Body of pancreas (tissue), 4 donors: Measurements from ENCODE around the gene ISCA1.

Experiments used
- POLR2A ChIP-seq, 3 donors: fragments of 450-650 bp; IDR thresholded peaks; one replicate each; pipeline ENCODE4 v1.6.1; 2016; ENCODE audit warnings: antibody characterized with exemption in 3 of 3, mild to moderate bottlenecking in 2 of 3
- TF ChIP-seq, protein P1 (sequence below), 7 experiments: fragments of 450-650 bp in 4 of 7; fragments of 200-600 bp in 3 of 7; sonication (generic) in 3 of 7; IDR thresholded peaks; one replicate each; pipeline ENCODE4 v1.5.1; 2016 to 2019; ENCODE audit warnings: antibody characterized with exemption in 7 of 7

GRCh38 chr9:86303316-86303975 is 21.1 kb upstream of the ISCA1 start:
- TF ChIP-seq POLR2A (IDR thresholded peaks at IDR 0.05): no peak
- TF ChIP-seq, protein P1, sequence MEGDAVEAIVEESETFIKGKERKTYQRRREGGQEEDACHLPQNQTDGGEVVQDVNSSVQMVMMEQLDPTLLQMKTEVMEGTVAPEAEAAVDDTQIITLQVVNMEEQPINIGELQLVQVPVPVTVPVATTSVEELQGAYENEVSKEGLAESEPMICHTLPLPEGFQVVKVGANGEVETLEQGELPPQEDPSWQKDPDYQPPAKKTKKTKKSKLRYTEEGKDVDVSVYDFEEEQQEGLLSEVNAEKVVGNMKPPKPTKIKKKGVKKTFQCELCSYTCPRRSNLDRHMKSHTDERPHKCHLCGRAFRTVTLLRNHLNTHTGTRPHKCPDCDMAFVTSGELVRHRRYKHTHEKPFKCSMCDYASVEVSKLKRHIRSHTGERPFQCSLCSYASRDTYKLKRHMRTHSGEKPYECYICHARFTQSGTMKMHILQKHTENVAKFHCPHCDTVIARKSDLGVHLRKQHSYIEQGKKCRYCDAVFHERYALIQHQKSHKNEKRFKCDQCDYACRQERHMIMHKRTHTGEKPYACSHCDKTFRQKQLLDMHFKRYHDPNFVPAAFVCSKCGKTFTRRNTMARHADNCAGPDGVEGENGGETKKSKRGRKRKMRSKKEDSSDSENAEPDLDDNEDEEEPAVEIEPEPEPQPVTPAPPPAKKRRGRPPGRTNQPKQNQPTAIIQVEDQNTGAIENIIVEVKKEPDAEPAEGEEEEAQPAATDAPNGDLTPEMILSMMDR (IDR thresholded peaks at IDR 0.05): no peak
